GM15510 (cell line): Measurements from ENCODE around the gene RADIL.

Experiments used
- POLR2A ChIP-seq: IDR thresholded peaks from 3 replicates; pipeline ENCODE4 v1.6.1; 2011; ENCODE audit warnings: borderline replicate concordance; ENCODE audit not compliant: insufficient read length; ENCODE audit errors: extremely low read depth

RADIL gene

DNA sequence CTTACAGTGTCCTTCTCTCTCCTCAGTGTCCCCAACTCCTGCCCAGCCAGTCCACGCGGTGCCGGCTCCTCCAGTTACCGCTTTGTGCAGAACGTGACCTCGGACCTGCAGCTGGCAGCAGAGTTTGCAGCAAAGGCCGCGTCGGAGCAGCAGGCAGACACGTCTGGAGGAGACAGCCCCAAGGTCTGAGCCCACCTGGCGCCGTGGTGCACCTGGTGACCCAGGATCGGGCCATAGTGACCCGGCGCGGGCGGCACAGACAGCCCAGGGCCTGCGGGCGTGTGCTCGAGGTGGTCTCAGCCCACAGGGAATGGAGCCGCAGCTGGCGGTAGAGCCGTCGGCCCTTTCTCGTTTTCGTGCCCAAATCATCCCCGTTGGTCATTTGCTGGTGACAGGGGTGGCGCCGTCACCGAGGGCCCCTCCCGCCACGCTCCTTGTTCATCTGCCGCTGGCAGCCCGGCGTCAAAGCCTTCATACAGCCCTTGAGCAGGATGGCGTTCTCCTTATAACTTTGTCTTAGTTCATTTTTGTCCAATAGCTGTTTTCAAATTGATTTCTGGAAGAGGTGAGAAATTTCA is 129.0 kb downstream of the RADIL start:
- no peak for TF ChIP-seq POLR2A

GRCh38 chr7:4753598-4754432 is 129.7 kb downstream of the RADIL start:
- TF ChIP-seq POLR2A: no peak

- TF ChIP-seq POLR2A: no peak
Observed at GRCh38 chr7:4751398-4751947, 132.0 kb downstream of the RADIL start.

- TF ChIP-seq POLR2A: no peak
Observed at GRCh38 chr7:4749798-4750197, 133.7 kb downstream of the RADIL start.

DNA sequence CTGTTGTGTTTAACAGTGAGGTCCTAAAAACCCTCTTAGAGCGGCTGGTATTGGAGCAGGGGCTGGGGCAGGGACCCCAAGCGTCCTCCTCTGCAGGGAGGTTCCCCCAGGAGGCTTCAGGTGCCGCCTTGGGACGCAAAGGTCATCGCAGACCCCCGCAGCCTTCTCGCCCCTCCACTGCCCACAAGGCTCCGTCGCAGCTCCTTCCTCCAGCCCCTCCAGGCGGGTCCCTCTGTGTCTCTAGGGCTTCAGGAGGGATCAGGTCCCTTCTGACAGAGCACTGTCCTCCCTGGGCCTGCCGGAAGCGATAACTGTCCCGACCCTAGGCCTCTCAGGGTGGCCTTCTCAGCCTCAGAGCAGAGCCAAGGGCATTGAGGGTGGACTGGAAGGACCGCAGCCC is 134.2 kb downstream of the RADIL start:
- no peak for TF ChIP-seq POLR2A
